Subcutaneous preadipocyte (primary cell): ENCODE data around the gene MAT2A. TPM values are rescaled to one million over a fixed set of nuclear protein-coding genes. Genes with fewer than 3 reads are reported as not detected.

Experiments used
- small RNA-seq: library from RNA; depleted of rRNA; stranded (forward); fragments of <200 nt; gene quantifications from one replicate; pipeline ENCODE3, GENCODE V24; 2012
- total RNA-seq: library from RNA; depleted of rRNA; stranded (reverse); fragments of >200 nt; gene quantifications from 2 replicates; pipeline ENCODE4 v1.2.3, GENCODE V29; 2012

Gene MAT2A
- total RNA-seq: 127 and 158 TPM in 2 replicates

GRCh38 chr2:85538507-85539360 is at the start of gene MAT2A:
TSS of gene MAT2A (plus strand) at chr2:85539168. CDS start at chr2:85539288, 120 bp downstream.

GRCh38 chr2:85561280-85562212 is 22.6 kb downstream of the MAT2A start, which contains the start of gene GGCX:
TSS of gene GGCX (minus strand) at chr2:85561493. CDS start at chr2:85561428, 65 bp downstream.

GRCh38 chr2:85577386-85578242 is 38.6 kb downstream of the MAT2A start, which contains the start of gene VAMP8:
TSS of gene VAMP8 (plus strand) at chr2:85577586. CDS start at chr2:85577647, 61 bp downstream.

GRCh38 chr2:85584354-85584856 is 45.4 kb downstream of the MAT2A start, which contains the start of gene VAMP5:
TSS of gene VAMP5 (plus strand) at chr2:85584431. CDS start at chr2:85584491, 60 bp downstream.

Small RNAs within 50 kb of the gene (small RNA-seq; reads per million reads assigned to genes)
- not detected for gene RN7SL126P

Other genes starting within 250 kb of the MAT2A start
- gene TGOLN2, start 211.2 kb upstream of the MAT2A start, total RNA-seq: 72.8 and 78.6 TPM in 2 replicates
- 41.5 and 45.5 TPM in 2 replicates for gene RETSAT, start 184.6 kb upstream of the MAT2A start, total RNA-seq
- 12.5 and 15.6 TPM in 2 replicates for gene ELMOD3, start 184.4 kb upstream of the MAT2A start, total RNA-seq
- 86.2 and 140 TPM in 2 replicates for gene CAPG, start 128.8 kb upstream of the MAT2A start, total RNA-seq
- under 0.01 TPM in 1 of 2 replicates, not detected in the other for gene SH2D6, start 120.5 kb upstream of the MAT2A start, total RNA-seq
- 24.6 and 38.5 TPM in 2 replicates for gene GGCX, start 22.3 kb downstream of the MAT2A start, total RNA-seq
- 0.59 TPM in 1 of 2 replicates, not detected in the other for gene VAMP8, start 38.4 kb downstream of the MAT2A start, total RNA-seq
- gene VAMP5, start 45.3 kb downstream of the MAT2A start, total RNA-seq: 16.2 and 25.0 TPM in 2 replicates
- gene RNF181, start 56.6 kb downstream of the MAT2A start, total RNA-seq: 105 and 194 TPM in 2 replicates
- 8.6 and 9.6 TPM in 2 replicates for gene TMEM150A, start 63.5 kb downstream of the MAT2A start, total RNA-seq
- 10.7 and 17.2 TPM in 2 replicates for gene C2orf68, start 72.9 kb downstream of the MAT2A start, total RNA-seq
- gene USP39, start 77.0 kb downstream of the MAT2A start, total RNA-seq: 39.7 and 46.7 TPM in 2 replicates
- gene SFTPB, start 129.0 kb downstream of the MAT2A start, total RNA-seq: not detected in 2 replicates
- gene GNLY, start 155.2 kb downstream of the MAT2A start, total RNA-seq: not detected in 2 replicates
- gene ATOH8, start 214.8 kb downstream of the MAT2A start, total RNA-seq: 5.5 and 7.7 TPM in 2 replicates